HG03520 (cell line): ENCODE data around the gene INAFM2.

Source experiments
- ATAC-seq: cut with Tn5 transposase; IDR thresholded peaks from one replicate; pipeline ENCODE4 v1.9.1; 2021; ENCODE audit warnings: mild to moderate bottlenecking, moderate library complexity; ENCODE audit not compliant: unreplicated experiment

INAFM2 gene

GRCh38 chr15:40358471-40359353 is 35.2 kb downstream of the INAFM2 start:
- no peak for ATAC-seq

GRCh38 chr15:40360015-40360414 is 36.5 kb downstream of the INAFM2 start:
- ATAC-seq: no peak

DNA sequence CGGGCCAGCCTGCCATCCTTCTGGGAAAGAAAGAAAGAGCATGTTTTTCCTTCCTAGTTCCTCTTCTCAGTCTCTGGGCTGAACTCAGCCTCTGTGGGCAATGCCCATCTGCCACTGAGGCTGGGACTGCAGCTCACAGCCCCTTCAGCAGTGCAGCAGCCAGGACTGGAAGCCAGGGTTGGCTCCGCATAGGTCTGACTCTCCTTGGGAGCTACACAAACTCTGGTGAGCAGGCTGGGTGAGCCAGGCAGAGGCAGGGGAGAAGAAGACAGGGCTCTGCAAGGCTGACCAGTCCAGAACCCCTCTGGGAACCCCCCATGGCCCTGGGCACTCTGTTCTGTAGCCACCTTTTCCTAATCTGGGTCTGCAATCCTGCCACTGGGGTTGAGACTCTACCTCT is 38.1 kb downstream of the INAFM2 start:
- no peak for ATAC-seq

GRCh38 chr15:40363611-40364010 is 40.1 kb downstream of the INAFM2 start:
- no peak for ATAC-seq

DNA sequence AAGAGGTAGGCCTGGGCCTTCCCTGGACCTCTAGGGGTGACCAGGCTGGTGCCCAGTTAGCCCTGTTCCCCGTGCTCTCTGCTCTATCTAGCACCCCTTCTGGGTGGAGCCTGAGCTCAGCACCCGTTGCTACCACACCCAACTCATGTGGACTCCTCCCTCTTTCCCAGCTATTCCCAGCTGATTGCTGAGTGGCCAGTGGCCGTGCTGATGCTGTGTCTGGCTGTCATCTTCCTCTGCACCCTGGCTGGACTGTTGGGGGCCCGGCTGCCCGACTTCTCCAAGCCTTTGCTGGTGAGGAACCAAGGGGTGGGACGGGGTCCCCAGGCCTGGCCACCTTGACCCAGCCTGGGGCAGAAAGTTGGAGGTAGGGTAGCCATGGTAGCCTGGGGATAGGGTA is 40.8 kb downstream of the INAFM2 start:
- no peak for ATAC-seq

DNA sequence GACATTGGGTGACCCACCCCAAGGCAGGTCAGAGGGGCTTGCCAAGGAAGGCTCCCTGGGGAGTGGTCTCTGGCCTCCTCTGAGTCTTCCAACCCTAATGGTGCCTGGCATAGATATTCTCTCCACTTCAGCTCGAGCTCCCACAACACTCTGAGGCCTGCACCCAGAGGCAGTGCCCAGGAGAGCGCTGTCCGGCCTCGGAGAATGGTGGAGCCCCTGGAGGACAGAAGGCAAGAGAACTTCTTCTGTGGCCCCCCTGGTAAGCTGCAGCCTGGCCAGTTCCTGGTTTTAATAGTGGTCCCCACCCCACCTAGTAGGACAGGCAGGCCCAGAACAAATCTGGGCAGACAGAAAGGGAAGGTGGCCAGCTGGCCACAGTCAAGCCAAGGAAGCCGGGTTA is 41.5 kb downstream of the INAFM2 start:
- ATAC-seq: no peak

- no peak for ATAC-seq
Measured at GRCh38 chr15:40365624-40366456, 42.3 kb downstream of the INAFM2 start.

DNA sequence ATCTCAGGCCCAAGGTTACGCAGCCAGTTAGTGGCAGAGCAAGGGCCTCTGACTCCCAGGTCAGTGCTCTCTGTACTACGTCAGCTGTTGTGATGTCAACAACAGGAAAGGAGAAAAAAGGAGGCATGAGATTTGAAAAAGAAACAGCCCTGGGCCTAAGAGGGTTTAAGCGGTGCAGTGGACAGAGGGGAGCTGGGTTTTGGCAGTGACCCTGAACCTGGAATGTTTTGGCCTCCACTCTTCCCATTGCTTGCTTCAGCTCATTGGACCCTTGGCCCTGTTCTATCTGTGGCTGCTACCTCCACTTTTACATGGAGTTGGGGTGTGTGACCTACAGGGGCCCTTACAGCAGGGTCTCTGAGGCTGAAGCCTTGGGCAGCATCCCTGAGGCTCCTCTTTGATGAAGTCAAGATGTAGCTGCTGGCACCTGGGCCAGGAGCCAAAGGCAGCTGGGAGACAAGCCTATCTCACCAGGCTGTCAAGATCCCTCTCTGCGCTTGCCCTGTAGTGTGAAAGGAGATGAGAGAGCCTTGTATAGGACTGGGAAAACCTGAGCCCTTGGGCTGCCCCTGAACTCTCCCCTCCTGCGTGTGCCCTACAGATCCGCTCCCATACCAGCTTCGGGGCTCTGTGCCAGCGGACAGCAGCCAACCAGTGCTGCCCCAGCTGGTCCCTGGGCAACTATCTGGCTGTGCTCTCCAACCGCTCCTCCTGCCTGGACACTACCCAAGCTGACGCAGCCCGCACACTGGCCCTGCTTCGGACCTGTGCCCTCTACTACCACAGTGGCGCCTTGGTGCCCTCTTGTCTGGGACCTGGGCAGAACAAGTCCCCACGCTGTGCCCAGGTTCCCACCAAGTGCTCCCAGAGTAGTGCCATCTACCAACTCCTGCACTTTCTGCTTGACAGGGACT is 43.2 kb downstream of the INAFM2 start:
- no peak for ATAC-seq

- no peak for ATAC-seq
Measured at GRCh38 chr15:40367371-40367685, 43.8 kb downstream of the INAFM2 start.

- ATAC-seq: peak; percentile 70
Measured at GRCh38 chr15:40367686-40368611, 44.5 kb downstream of the INAFM2 start.

- no peak for ATAC-seq
Measured at GRCh38 chr15:40368719-40369473, 45.4 kb downstream of the INAFM2 start.

DNA sequence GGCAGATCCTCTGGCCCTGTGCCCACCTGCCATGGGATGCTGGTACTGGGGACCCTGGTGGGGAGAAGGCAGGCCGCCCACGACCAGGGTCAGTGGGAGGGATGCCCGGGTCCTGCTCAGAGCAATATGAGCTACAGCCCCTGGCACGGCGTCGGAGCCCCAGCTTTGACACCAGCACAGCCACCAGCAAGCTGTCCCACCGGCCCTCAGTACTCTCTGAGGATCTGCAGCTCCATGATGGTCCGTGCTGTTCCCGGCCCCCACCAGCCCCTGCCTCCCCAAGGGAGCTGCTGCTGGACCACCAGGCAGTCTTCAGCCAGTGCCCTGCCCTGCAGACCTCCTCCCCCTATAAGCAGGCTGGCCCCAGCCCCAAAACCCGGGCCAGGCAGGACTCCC is 46.0 kb downstream of the INAFM2 start:
- ATAC-seq: no peak

DNA sequence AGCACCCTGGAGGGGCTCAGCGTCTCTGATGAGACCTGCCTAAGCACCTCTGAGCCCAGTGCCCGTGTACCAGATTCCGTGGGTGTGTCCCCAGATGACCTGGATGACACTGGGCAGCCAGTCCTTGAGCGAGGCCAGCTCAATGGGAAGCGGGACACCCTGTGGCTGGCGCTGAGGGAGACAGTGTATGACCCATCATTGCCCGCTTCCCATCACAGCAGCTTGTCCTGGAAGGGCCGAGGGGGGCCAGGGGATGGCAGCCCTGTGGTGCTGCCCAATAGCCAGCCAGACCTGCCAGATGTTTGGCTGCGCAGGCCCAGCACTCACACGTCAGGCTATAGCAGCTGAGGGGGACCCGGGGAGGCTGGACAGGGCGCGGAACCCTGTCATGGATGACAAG is 46.5 kb downstream of the INAFM2 start:
- no peak for ATAC-seq

- no peak for ATAC-seq
Measured at GRCh38 chr15:40372981-40373380, 49.5 kb downstream of the INAFM2 start.
